WTC11 (cell line): ENCODE results near the gene ASIC1. TPM values are rescaled to one million over a fixed set of nuclear protein-coding genes. Genes with fewer than 3 reads are reported as not detected.

Experiments
- ATAC-seq: fragments of 200-7000 bp; cut with Tn5 transposase; 2 replicates; pipeline ENCODE4 v1.10.0; 2021; ENCODE audit warnings: mild to moderate bottlenecking, moderate library complexity
- CTCF ChIA-PET: fragments of 300-600 bp; sonication (Branson Sonifier 250); formaldehyde crosslinking; loops from one replicate; lab custom pipeline; 2021; ENCODE audit warnings: antibody characterized with exemption; lab: Charles Lee
- POLR2A ChIA-PET: fragments of 350-600 bp; sonication (Branson Sonifier 250); formaldehyde crosslinking; loops from one replicate; lab custom pipeline; 2021; ENCODE audit warnings: antibody characterized with exemption; lab: Charles Lee
- DNase-seq: peaks from one replicate; pipeline ENCODE4 v3.0.0; 2021; ENCODE audit warnings: low spot score
- H3K27ac Mint-ChIP-seq: 2 replicates; pipeline ENCODE4 v1.8.0; 2021; ENCODE audit warnings: mixed read lengths
- H3K27me3 Mint-ChIP-seq: 2 replicates; pipeline ENCODE4 v1.8.0; 2021; ENCODE audit warnings: low read depth, mild to moderate bottlenecking, moderate library complexity, mixed read lengths
- H3K36me3 Mint-ChIP-seq: 2 replicates; pipeline ENCODE4 v1.8.0; 2021; ENCODE audit warnings: mixed read lengths
- H3K4me1 Mint-ChIP-seq: 2 replicates; pipeline ENCODE4 v1.8.0; 2022; ENCODE audit warnings: mixed read lengths
- H3K4me3 Mint-ChIP-seq: 2 replicates; pipeline ENCODE4 v1.8.0; 2021; ENCODE audit warnings: mild to moderate bottlenecking, moderate library complexity, mixed read lengths
- H3K9me3 Mint-ChIP-seq: 2 replicates; pipeline ENCODE4 v1.8.0; 2021; ENCODE audit warnings: mixed read lengths
- CREB1 ChIP-seq: sonication (generic); formaldehyde crosslinking; IDR thresholded peaks from 2 replicates; pipeline ENCODE4 v1.8.0; 2023; ENCODE audit warnings: mild to moderate bottlenecking, missing genetic modification reagents
- EMX1 ChIP-seq: fragments of 250-450 bp; sonication (Bioruptor Pico); IDR thresholded peaks from 2 replicates; pipeline ENCODE4 v1.8.0; 2021; ENCODE audit warnings: mild to moderate bottlenecking
- JAZF1 ChIP-seq: fragments of 250-450 bp; sonication (Bioruptor Pico); IDR thresholded peaks from 2 replicates; pipeline ENCODE4 v1.9.0; 2021; ENCODE audit warnings: moderate library complexity, mild to moderate bottlenecking, inconsistent platforms
- MYBL2 ChIP-seq: sonication (generic); formaldehyde crosslinking; IDR thresholded peaks from 2 replicates; pipeline ENCODE4 v1.8.1; 2023; ENCODE audit warnings: mild to moderate bottlenecking, moderate library complexity, missing genetic modification reagents
- NFATC4 ChIP-seq: fragments of 250-450 bp; sonication (Bioruptor Pico); IDR thresholded peaks from 2 replicates; pipeline ENCODE4 v1.9.0; 2021; ENCODE audit warnings: mild to moderate bottlenecking
- NFYB ChIP-seq: sonication (generic); formaldehyde crosslinking; conservative IDR thresholded peaks from 2 replicates; pipeline ENCODE4 v1.8.0; 2022; ENCODE audit warnings: low read depth, missing genetic modification reagents
- NR1H2 ChIP-seq: sonication (generic); formaldehyde crosslinking; IDR thresholded peaks from 2 replicates; pipeline ENCODE4 v1.9.0; 2021; ENCODE audit warnings: mild to moderate bottlenecking, moderate library complexity, missing genetic modification reagents
- RELA ChIP-seq: sonication (generic); formaldehyde crosslinking; IDR thresholded peaks from 2 replicates; pipeline ENCODE4 v1.8.1; 2022; ENCODE audit warnings: missing genetic modification reagents, mild to moderate bottlenecking, borderline replicate concordance
- RORB ChIP-seq: fragments of 250-450 bp; sonication (Bioruptor Pico); IDR thresholded peaks from 2 replicates; pipeline ENCODE4 v1.9.0; 2021; ENCODE audit warnings: mild to moderate bottlenecking
- SMAD3 ChIP-seq: sonication (generic); formaldehyde crosslinking; IDR thresholded peaks from 2 replicates; pipeline ENCODE4 v1.8.0; 2022; ENCODE audit warnings: missing genetic modification reagents, mild to moderate bottlenecking, borderline replicate concordance
- SOX15 ChIP-seq: fragments of 250-450 bp; sonication (Bioruptor Pico); IDR thresholded peaks from 2 replicates; pipeline ENCODE4 v1.9.0; 2021; ENCODE audit warnings: mild to moderate bottlenecking
- TCF7 ChIP-seq: sonication (generic); formaldehyde crosslinking; IDR thresholded peaks from 2 replicates; pipeline ENCODE4 v1.8.0; 2022; ENCODE audit warnings: mild to moderate bottlenecking, low read depth, missing genetic modification reagents, moderate library complexity
- ZNF416 ChIP-seq: fragments of 250-450 bp; sonication (Bioruptor Pico); IDR thresholded peaks from 2 replicates; pipeline ENCODE4 v1.9.0; 2021; ENCODE audit warnings: mild to moderate bottlenecking, inconsistent platforms
- total RNA-seq: library from RNA; stranded (reverse); gene quantifications from 3 replicates; pipeline ENCODE4 v1.2.3, GENCODE V29; 2021
- TF ChIP-seq, protein P1 (sequence below): sonication (generic); formaldehyde crosslinking; conservative IDR thresholded peaks from 2 replicates; pipeline ENCODE4 v1.8.1; 2023; ENCODE audit warnings: mild to moderate bottlenecking, low read depth, missing genetic modification reagents, moderate library complexity
- TF ChIP-seq, protein P2 (sequence below): fragments of 250-450 bp; sonication (Bioruptor Pico); IDR thresholded peaks from 2 replicates; pipeline ENCODE4 v2.1.2; 2022; ENCODE audit warnings: mild to moderate bottlenecking, moderate library complexity
- TF ChIP-seq, protein P3 (sequence below): sonication (generic); formaldehyde crosslinking; IDR thresholded peaks from 2 replicates; pipeline ENCODE4 v1.8.1; 2023; ENCODE audit warnings: mild to moderate bottlenecking, missing genetic modification reagents
- TF ChIP-seq, protein P4 (sequence below): sonication (generic); formaldehyde crosslinking; IDR thresholded peaks from 2 replicates; pipeline ENCODE4 v1.8.1; 2022; ENCODE audit warnings: low read depth, mild to moderate bottlenecking, moderate library complexity, missing genetic modification reagents, borderline replicate concordance
- TF ChIP-seq, protein P5 (sequence below): sonication (generic); formaldehyde crosslinking; IDR thresholded peaks from 2 replicates; pipeline ENCODE4 v1.8.0; 2023; ENCODE audit warnings: missing genetic modification reagents
- TF ChIP-seq, protein P6 (sequence below): sonication (generic); formaldehyde crosslinking; IDR thresholded peaks from 2 replicates; pipeline ENCODE4 v1.8.0; 2022; ENCODE audit warnings: missing genetic modification reagents
- TF ChIP-seq, protein P7 (sequence below): sonication (generic); formaldehyde crosslinking; IDR thresholded peaks from 2 replicates; pipeline ENCODE4 v1.8.1; 2023; ENCODE audit warnings: mild to moderate bottlenecking, missing genetic modification reagents, moderate library complexity
- TF ChIP-seq, protein P8 (sequence below): fragments of 250-450 bp; sonication (Bioruptor Pico); IDR thresholded peaks from 2 replicates; pipeline ENCODE4 v1.9.0; 2021; ENCODE audit warnings: moderate library complexity, mild to moderate bottlenecking, inconsistent platforms, borderline replicate concordance

The ASIC1 gene
- total RNA-seq, 1 experiment from 2014 or later: 4.9 TPM

DNA sequence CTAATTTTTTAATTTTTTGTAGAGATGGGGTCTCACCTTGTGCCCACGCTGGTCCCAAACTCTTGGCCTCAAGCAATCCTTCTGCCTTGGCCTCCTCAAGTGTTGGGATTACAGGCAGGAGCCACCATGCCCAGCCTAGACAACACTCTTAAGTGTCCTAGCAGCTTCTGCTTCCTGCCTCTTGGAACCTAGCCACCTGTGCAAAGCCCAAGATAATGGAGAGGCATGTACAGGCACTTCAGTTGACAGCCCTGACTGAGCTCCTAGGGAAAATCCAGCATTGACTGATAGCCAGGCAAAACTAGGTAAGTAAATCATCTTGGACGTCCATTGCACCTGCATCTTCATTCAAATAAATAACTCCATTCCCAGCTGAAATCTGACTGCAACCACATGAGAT is 70.2 kb downstream of the ASIC1 start:
- TF ChIP-seq, protein P1, sequence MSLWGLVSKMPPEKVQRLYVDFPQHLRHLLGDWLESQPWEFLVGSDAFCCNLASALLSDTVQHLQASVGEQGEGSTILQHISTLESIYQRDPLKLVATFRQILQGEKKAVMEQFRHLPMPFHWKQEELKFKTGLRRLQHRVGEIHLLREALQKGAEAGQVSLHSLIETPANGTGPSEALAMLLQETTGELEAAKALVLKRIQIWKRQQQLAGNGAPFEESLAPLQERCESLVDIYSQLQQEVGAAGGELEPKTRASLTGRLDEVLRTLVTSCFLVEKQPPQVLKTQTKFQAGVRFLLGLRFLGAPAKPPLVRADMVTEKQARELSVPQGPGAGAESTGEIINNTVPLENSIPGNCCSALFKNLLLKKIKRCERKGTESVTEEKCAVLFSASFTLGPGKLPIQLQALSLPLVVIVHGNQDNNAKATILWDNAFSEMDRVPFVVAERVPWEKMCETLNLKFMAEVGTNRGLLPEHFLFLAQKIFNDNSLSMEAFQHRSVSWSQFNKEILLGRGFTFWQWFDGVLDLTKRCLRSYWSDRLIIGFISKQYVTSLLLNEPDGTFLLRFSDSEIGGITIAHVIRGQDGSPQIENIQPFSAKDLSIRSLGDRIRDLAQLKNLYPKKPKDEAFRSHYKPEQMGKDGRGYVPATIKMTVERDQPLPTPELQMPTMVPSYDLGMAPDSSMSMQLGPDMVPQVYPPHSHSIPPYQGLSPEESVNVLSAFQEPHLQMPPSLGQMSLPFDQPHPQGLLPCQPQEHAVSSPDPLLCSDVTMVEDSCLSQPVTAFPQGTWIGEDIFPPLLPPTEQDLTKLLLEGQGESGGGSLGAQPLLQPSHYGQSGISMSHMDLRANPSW (CRISPR knock-in tag): no peak
- TF ChIP-seq, protein P2, sequence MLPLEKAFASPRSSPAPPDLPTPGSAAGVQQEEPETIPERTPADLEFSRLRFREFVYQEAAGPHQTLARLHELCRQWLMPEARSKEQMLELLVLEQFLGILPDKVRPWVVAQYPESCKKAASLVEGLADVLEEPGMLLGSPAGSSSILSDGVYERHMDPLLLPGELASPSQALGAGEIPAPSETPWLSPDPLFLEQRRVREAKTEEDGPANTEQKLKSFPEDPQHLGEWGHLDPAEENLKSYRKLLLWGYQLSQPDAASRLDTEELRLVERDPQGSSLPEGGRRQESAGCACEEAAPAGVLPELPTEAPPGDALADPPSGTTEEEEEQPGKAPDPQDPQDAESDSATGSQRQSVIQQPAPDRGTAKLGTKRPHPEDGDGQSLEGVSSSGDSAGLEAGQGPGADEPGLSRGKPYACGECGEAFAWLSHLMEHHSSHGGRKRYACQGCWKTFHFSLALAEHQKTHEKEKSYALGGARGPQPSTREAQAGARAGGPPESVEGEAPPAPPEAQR (CRISPR knock-in tag): no peak
- TF ChIP-seq EMX1 (CRISPR knock-in tag) (no peak), SOX15 (CRISPR knock-in tag) (no peak), RELA (CRISPR knock-in tag) (no peak), RORB (CRISPR knock-in tag) (no peak), MYBL2 (CRISPR knock-in tag) (no peak)
- TF ChIP-seq, protein P3, sequence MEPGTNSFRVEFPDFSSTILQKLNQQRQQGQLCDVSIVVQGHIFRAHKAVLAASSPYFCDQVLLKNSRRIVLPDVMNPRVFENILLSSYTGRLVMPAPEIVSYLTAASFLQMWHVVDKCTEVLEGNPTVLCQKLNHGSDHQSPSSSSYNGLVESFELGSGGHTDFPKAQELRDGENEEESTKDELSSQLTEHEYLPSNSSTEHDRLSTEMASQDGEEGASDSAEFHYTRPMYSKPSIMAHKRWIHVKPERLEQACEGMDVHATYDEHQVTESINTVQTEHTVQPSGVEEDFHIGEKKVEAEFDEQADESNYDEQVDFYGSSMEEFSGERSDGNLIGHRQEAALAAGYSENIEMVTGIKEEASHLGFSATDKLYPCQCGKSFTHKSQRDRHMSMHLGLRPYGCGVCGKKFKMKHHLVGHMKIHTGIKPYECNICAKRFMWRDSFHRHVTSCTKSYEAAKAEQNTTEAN (CRISPR knock-in tag): no peak
- TF ChIP-seq, protein P4, sequence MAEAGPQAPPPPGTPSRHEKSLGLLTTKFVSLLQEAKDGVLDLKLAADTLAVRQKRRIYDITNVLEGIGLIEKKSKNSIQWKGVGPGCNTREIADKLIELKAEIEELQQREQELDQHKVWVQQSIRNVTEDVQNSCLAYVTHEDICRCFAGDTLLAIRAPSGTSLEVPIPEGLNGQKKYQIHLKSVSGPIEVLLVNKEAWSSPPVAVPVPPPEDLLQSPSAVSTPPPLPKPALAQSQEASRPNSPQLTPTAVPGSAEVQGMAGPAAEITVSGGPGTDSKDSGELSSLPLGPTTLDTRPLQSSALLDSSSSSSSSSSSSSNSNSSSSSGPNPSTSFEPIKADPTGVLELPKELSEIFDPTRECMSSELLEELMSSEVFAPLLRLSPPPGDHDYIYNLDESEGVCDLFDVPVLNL (CRISPR knock-in tag): no peak
- TF ChIP-seq, protein P5, sequence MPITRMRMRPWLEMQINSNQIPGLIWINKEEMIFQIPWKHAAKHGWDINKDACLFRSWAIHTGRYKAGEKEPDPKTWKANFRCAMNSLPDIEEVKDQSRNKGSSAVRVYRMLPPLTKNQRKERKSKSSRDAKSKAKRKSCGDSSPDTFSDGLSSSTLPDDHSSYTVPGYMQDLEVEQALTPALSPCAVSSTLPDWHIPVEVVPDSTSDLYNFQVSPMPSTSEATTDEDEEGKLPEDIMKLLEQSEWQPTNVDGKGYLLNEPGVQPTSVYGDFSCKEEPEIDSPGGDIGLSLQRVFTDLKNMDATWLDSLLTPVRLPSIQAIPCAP (CRISPR knock-in tag): no peak
- TF ChIP-seq, protein P6, sequence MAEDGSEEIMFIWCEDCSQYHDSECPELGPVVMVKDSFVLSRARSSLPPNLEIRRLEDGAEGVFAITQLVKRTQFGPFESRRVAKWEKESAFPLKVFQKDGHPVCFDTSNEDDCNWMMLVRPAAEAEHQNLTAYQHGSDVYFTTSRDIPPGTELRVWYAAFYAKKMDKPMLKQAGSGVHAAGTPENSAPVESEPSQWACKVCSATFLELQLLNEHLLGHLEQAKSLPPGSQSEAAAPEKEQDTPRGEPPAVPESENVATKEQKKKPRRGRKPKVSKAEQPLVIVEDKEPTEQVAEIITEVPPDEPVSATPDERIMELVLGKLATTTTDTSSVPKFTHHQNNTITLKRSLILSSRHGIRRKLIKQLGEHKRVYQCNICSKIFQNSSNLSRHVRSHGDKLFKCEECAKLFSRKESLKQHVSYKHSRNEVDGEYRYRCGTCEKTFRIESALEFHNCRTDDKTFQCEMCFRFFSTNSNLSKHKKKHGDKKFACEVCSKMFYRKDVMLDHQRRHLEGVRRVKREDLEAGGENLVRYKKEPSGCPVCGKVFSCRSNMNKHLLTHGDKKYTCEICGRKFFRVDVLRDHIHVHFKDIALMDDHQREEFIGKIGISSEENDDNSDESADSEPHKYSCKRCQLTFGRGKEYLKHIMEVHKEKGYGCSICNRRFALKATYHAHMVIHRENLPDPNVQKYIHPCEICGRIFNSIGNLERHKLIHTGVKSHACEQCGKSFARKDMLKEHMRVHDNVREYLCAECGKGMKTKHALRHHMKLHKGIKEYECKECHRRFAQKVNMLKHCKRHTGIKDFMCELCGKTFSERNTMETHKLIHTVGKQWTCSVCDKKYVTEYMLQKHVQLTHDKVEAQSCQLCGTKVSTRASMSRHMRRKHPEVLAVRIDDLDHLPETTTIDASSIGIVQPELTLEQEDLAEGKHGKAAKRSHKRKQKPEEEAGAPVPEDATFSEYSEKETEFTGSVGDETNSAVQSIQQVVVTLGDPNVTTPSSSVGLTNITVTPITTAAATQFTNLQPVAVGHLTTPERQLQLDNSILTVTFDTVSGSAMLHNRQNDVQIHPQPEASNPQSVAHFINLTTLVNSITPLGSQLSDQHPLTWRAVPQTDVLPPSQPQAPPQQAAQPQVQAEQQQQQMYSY (CRISPR knock-in tag): no peak
- Mint-ChIP-seq H3K36me3 (peaks cover 23% of the 10 kb centered on the region), H3K4me3 (no peak overlapping the region), H3K27ac (no peak overlapping the region), H3K27me3 (no peaks in the 10 kb centered on the region), H3K9me3 (no peaks in the 10 kb centered on the region), H3K4me1 (no peaks in the 10 kb centered on the region)
- DNase-seq: no peak
- ATAC-seq: no peak
- CTCF ChIA-PET: interaction anchor here (1.0 to 1.4 kb wide), 2 partner anchors 16 to 26 kb away, joined by 4 to 5 read pairs; partner anchors contain the start of gene COX14
- POLR2A ChIA-PET: no interaction called here

DNA sequence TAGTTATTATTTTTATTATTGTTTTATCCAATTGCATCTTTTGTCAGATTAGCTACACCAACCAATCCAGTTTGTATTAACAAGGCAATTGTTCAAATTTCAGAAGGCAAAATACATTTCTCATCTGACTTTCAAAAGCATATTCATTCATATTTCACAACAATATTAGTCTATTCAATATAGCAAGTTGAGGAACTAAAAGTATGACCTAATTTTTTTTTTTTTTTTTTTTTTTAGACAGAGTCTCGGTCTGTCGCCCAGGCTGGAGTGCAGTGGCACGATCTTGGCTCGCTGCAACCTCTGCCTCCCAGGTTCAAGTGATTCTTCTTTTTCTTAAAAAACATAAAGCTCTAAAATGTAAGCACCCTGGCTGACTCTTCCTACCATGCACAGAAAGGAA is 71.9 kb downstream of the ASIC1 start:
- Mint-ChIP-seq H3K36me3 (peaks cover 41% of the 10 kb centered on the region), H3K27me3 (no peaks in the 10 kb centered on the region), H3K4me3 (no peak overlapping the region), H3K9me3 (no peaks in the 10 kb centered on the region), H3K4me1 (no peaks in the 10 kb centered on the region), H3K27ac (no peak overlapping the region)
- CTCF ChIA-PET: interaction anchor here (0.9 to 3.9 kb wide), 2 partner anchors 18 to 28 kb away, joined by 3 to 21 read pairs; partner anchors contain the start of gene COX14
- DNase-seq (no peak), ATAC-seq (no peak)
- POLR2A ChIA-PET: interaction anchor here (0.6 to 1.3 kb wide), 2 partner anchors 44 to 787 kb away, joined by 3 read pairs; partner anchors contain the start of gene SMARCD1
- TF ChIP-seq ZNF416 (no peak), NFATC4 (CRISPR knock-in tag) (no peak), CREB1 (CRISPR knock-in tag) (no peak), SMAD3 (CRISPR knock-in tag) (no peak), RORB (CRISPR knock-in tag) (no peak), NR1H2 (CRISPR knock-in tag) (no peak), TCF7 (CRISPR knock-in tag) (no peak), RELA (CRISPR knock-in tag) (no peak), SOX15 (CRISPR knock-in tag) (no peak), NFYB (CRISPR knock-in tag) (no peak), JAZF1 (CRISPR knock-in tag) (no peak)
- TF ChIP-seq, protein P7, sequence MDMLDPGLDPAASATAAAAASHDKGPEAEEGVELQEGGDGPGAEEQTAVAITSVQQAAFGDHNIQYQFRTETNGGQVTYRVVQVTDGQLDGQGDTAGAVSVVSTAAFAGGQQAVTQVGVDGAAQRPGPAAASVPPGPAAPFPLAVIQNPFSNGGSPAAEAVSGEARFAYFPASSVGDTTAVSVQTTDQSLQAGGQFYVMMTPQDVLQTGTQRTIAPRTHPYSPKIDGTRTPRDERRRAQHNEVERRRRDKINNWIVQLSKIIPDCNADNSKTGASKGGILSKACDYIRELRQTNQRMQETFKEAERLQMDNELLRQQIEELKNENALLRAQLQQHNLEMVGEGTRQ: no peak
- TF ChIP-seq, protein P8, sequence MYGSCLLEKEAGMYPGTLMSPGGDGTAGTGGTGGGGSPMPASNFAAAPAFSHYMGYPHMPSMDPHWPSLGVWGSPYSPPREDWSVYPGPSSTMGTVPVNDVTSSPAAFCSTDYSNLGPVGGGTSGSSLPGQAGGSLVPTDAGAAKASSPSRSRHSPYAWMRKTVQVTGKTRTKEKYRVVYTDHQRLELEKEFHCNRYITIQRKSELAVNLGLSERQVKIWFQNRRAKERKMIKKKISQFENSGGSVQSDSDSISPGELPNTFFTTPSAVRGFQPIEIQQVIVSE (CRISPR knock-in tag): no peak
